HG03108 (cell line): ENCODE measurements around the gene RBM33.
A peak's percentile ranks its signal among the peaks of the same experiment; 100 is the strongest.

Experiments used
- ATAC-seq: cut with Tn5 transposase; IDR thresholded peaks from one replicate; pipeline ENCODE4 v1.9.1; 2021; ENCODE audit warnings: moderate library complexity; ENCODE audit not compliant: unreplicated experiment

RBM33 gene

GRCh38 chr7:155806096-155806871, 161.8 kb downstream of the RBM33 start:
- ATAC-seq: no peak

GRCh38 chr7:155807065-155807671, 162.7 kb downstream of the RBM33 start:
- no peak for ATAC-seq

DNA sequence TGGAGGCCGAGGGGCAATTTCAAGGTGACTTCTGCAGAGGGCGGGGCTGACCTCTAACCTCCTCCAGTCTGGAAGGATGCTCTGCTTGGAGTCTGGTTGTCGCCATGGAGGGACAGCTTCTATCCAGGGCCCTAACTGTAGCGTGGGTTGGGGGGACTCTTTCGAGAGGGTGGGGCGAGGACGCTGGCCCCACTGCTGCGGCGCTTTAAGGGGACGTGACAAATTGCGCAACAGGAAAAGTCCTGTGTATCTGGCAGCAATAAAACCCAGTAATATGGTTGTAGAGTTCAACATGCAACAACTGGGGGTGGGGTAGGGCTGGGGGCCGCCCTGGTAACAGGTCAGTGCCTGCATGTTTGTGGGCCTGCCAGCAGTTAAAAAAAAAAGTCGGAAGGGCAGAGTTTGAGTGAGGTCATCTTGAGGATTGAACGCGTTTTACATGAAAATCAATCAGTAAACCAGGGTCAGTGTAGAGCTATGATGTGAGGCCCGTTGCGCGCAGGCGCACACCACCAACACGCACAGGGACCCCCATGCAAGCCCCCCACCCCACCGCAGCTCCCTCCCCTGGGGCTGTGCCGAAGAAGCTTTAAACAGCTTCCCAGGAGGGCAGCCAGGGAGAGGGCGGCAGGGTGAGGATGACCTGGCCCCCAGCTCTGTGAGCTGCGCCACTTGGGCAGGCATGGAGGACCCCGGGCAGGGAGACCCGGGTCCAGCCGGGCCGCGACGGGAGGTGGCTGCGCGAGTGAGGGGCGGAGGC, 163.5 kb downstream of the RBM33 start:
- ATAC-seq: no peak

DNA sequence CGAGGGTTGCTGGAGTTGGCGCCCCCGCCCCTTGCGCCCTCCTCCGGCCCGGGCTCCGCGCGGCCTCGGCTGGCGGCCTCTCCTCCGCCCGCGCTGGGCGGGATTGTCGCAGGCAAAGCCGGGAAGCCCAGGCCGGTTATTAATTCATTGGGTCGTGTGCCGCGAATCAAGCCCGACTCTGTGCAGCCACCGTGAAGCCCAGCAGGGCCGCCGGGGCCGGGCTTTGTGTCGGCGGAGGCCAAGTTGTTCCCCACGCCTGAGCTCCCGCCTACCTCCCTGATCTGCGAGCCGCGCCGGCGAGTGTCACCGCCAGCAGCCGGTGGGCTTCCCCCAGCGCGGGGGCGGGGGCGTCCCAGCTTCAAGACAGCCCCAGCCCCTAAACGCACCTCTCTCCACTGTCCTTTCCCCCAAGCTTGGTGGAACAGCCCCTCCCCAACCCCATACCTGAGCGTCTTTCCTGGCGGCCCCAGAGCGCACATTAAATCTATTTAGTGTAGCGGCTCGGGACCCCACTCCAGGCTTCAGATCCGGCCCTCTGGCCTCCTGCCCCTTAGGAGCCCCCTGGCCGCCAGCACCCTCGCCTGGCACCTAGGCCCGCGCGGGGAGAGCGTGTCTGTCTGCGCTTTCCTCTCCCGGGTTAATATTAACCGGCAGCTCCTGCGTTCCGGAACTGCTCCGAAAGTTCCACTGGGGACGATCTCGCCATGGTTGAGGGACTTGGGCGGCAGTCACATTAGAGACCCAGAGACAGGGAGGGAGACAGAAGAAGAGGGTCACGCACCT, 164.3 kb downstream of the RBM33 start:
- ATAC-seq: no peak

DNA sequence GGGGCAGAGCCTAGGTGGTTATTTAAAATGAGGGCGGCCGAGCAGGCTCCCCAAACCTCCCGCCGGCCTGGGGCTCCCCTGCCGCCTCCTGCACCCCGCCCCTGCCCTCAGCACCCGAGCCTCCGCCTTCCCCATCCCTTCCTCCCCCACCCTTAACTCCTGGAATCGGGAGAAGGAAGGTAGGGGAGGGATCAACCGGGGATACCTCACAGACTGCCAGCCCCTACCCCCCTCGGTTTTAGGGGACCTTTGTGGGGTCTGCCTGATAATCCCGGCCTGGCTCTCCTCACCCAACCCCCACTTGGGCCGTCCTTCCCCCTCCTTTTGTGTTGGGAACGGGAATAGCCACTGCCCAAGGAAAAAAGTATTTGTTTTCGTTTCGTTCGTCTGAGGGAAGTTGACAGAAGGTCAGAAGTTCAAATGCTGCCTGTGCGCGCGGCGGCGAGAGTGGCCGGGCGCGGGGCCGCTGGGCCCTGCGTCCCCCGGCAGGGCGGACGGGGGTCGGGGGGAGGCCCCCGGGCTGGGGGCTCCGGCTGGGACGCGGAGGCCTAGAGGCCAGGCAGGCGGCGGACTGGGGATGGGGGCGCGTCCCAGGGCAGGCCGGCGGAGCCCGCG, 165.0 kb downstream of the RBM33 start:
- ATAC-seq: no peak

DNA sequence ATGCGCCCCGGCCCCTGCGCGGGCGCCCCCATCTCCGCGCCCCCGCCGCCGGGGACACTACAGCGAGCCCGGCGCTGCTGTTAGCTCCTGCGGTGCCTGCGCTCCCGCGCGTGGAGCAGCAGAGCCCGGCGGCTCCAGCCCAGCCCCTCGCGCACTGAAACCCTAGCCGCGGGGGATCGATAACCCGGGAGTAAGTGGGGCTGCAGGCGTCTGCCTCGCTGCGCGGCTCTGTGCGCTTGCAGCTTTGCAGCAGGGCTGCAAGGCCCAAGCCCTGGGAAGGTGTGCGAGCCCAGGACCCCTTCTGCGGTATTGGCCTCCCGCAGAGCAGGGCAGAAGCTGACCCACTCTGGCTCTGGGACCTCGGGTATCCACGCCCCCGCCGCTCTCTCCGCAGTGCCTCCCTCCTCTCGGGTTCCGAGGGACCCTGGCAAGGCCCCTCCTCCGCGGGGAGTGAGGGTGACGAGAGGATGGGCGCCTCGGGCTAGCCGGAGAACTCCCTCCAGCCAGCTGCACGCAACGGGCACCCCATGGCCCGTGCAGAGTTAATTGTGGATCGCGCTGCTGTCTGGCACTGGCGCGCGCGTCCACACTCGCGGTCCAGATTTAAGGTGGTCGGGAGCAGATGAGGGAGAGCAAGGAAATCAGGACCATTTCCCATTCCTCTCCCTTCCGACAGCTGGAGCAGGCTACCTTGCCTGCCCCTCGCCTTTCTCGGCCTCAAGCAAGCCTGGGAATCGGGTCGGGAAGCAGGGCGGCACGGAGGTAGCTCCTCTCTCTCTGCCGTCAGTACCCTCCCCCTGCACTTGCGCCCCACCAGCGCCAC, 165.7 kb downstream of the RBM33 start:
- no peak for ATAC-seq

- no peak for ATAC-seq
Measured at GRCh38 chr7:155810770-155811559, 166.5 kb downstream of the RBM33 start.

- no peak for ATAC-seq
Measured at GRCh38 chr7:155811560-155811894, 167.1 kb downstream of the RBM33 start.

DNA sequence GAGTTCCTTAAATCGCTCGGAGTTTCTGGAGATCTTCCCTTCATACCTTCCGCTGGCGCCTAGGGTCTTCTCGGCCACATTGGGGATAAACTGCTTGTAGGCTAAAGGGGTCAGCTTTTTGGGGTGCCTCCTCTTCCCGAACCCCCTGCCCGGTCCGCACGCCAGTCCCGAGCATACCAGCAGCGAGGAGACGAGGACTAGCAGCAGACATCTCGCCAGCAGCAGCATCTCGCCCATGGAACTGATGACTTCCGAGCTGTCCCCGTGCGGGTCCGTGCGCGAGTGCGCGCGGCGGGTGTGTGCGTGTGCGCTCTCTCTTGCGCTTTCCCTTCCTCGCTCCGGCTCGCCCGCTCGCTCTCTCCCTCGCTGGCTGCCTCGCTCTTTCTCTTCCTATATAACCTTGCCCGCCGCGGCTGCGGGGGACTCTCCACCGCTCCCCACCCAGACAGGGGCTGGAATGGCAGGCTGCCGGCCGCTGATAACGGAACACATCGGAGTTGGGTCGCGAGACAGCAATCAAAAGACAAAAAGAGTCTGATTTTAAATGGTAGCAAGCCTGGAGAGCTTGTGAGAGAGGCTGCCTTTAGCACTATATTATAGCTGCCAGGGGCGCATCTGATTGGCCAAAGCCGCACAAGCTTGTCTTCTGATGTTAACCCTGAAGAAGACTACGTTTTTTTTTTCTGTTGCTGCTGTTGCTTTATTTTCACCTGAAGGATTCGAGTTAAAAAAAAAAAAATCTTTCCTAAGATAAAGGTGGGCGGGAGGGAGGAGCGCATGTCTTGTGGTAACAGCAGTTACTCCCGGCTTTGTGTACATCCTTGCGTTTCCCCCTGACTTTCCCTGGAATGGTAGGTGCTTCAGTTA, 167.7 kb downstream of the RBM33 start, which contains the start of gene SHH:
TSS of gene SHH (minus strand) at position 569 of the 867 bp plus-strand sequence. CDS start at position 228, 341 bp downstream.
- no peak for ATAC-seq

DNA sequence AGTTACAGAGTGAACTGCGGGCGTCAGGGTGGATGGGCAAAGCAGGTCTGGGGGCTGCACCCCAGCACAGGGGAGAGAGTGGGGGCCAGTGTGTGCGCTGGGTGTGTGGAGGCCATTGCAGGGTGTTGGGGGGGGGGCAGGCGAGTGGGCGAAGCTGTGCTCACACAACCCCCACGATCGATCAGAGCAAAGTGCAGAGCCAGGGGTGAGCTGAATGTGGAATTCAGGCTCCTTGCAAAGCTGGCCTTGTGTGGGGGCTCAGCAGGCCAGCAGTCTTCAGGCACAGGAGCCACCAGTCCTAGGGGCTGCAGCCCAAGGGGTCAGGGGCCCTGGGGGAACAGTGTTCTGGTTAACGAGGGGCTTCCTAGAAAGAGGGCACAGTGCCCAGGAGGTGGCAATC, 168.7 kb downstream of the RBM33 start:
- ATAC-seq: no peak

GRCh38 chr7:155813546-155814315, 169.3 kb downstream of the RBM33 start:
- no peak for ATAC-seq

DNA sequence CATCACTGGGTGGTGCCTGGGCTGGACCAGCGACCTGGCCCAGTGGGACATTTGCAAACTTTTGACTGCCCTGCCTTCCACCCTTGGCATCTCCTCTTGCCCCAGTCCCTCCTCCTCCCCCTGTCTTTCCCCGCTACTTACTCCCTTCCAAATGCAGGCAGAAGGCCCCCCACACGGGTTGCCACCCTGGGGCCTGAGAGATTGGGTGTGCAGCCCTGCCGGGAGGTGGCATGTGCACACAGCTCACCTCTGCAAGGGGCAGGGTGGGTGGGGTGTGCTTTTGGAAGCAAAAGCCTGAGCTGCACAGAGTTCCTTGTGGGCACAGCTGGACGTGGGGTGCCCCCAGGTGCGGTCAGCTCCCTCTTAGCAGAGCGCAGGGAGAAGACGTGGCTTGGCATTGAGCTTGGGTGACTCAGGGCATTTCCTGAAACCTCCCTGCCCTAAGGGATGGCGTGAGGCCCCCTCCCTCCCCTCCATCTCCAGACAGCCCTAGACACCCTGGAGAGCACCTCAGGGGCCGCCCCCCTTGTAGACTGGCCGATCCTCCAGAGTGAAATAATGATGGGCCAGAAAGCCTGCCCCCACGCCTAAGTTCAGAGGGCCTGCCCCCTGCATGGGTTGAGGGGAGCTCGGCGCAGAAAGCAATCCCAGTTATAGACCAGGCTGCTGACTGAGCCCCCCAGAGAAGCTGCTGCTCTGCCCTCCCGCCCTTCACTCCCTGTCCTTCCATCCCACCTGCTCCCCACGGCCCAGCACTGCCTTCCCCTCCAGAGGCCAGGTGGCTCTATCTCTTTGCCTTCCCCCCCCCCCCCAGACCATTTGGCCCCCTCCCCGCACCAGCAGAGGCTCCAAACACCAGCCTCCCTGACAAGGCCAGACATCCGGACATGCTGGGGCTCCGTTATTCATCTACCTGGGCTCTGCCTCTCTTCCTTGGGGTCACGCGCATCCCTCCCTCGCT, 170.1 kb downstream of the RBM33 start:
- ATAC-seq: no peak

- peak; percentile 91 for ATAC-seq
Measured at GRCh38 chr7:155815332-155816191, 171.1 kb downstream of the RBM33 start.

DNA sequence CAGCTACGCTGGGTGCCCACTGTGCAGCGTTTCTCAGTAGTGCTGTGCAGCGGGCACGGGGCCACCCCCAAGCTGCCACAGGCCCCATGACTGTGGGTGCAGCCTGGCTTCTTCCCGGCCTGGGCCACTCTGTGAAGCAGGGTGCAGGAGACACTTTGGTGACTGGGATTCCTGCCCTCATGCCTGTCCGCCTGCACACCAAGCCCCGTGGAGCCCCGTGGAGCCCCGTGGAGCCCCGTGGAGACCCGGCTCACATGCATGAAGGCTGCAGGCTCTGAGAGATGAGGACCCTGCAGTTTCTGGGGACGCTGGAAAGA, 171.7 kb downstream of the RBM33 start:
- no peak for ATAC-seq

DNA sequence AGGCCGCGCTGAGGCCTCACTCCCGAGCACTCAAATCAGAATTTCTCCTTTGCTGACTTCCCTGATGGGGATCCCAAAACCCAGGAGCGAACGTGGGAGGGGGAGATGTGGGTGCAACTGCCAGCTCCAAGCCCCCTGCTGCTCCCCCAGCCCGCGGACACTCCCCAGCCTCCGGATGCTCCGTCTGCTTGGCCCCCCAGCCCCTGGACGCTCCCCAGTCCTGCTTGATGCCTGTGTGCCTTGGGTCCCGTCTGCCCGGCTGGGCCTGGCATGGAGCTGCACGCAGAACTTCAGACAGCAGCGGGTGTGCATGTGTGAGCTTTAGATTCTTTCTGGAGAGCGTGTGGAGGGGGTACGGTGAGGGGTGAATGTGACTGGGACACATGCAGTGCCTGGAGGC, 172.5 kb downstream of the RBM33 start:
- no peak for ATAC-seq
